PFSK-1 (cell line): ENCODE data around the gene INPP5D.

Source experiments
- FOXP2 ChIP-seq: optimal IDR thresholded peaks from 2 replicates; pipeline ENCODE3; 2011; ENCODE audit warnings: borderline replicate concordance, control low read depth, inconsistent platforms; ENCODE audit not compliant: insufficient read depth; ENCODE audit errors: extremely low read length, extremely low read depth
- POLR2AphosphoS5 ChIP-seq: IDR thresholded peaks from 2 replicates; pipeline ENCODE4 v1.6.1; 2012; ENCODE audit warnings: low read depth, mild to moderate bottlenecking, control low read depth, low read length, moderate library complexity
- SIN3A ChIP-seq: IDR thresholded peaks from 2 replicates; pipeline ENCODE4 v1.6.1; 2012; ENCODE audit warnings: mild to moderate bottlenecking, low read length, moderate library complexity, borderline replicate concordance; ENCODE audit not compliant: insufficient read depth
- TAF1 ChIP-seq: IDR thresholded peaks from 2 replicates; pipeline ENCODE4 v1.6.1; 2012; ENCODE audit warnings: low read length, control low read depth, borderline replicate concordance; ENCODE audit not compliant: insufficient read depth
- TF ChIP-seq, protein P1 (sequence below), 2 experiments: IDR thresholded peaks; 2 replicates each; pipeline versions ENCODE4 v1.6.1 to v1.8.0; 2011 to 2012; ENCODE audit warnings: low read depth in 2 of 2, low read length in 2 of 2, control low read depth in 1 of 2, inconsistent platforms in 1 of 2, mild to moderate bottlenecking in 1 of 2, moderate library complexity in 1 of 2; ENCODE audit not compliant: insufficient read depth in 1 of 2

Gene INPP5D

DNA sequence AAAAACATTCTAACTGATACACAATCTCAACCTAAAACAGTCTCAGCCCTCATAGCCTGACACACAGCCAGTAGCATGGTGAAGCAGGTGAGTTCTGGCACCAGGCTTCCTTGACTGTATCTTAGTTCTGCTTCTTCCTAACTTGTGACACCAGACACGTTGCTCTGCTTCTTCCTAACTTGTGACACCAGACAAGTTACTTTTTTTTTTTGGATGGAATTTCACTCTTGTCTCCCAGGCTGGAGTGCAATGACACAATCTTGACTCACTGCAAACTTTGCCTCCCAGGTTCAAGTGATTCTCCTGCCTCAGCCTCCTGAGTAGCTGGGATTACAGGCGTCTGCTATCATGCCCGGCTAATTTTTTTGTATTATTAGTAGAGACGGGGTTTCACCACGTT is 184.7 kb downstream of the INPP5D start:
- TF ChIP-seq FOXP2 (no peak), SIN3A (no peak), POLR2AphosphoS5 (no peak), TAF1 (no peak)
- TF ChIP-seq, protein P1, sequence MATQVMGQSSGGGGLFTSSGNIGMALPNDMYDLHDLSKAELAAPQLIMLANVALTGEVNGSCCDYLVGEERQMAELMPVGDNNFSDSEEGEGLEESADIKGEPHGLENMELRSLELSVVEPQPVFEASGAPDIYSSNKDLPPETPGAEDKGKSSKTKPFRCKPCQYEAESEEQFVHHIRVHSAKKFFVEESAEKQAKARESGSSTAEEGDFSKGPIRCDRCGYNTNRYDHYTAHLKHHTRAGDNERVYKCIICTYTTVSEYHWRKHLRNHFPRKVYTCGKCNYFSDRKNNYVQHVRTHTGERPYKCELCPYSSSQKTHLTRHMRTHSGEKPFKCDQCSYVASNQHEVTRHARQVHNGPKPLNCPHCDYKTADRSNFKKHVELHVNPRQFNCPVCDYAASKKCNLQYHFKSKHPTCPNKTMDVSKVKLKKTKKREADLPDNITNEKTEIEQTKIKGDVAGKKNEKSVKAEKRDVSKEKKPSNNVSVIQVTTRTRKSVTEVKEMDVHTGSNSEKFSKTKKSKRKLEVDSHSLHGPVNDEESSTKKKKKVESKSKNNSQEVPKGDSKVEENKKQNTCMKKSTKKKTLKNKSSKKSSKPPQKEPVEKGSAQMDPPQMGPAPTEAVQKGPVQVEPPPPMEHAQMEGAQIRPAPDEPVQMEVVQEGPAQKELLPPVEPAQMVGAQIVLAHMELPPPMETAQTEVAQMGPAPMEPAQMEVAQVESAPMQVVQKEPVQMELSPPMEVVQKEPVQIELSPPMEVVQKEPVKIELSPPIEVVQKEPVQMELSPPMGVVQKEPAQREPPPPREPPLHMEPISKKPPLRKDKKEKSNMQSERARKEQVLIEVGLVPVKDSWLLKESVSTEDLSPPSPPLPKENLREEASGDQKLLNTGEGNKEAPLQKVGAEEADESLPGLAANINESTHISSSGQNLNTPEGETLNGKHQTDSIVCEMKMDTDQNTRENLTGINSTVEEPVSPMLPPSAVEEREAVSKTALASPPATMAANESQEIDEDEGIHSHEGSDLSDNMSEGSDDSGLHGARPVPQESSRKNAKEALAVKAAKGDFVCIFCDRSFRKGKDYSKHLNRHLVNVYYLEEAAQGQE (IDR thresholded peaks at IDR 0.05; ENCODE audit: insufficient read depth in 1 of 2, low read depth in 2 of 2, low read length in 2 of 2) = no peak

DNA sequence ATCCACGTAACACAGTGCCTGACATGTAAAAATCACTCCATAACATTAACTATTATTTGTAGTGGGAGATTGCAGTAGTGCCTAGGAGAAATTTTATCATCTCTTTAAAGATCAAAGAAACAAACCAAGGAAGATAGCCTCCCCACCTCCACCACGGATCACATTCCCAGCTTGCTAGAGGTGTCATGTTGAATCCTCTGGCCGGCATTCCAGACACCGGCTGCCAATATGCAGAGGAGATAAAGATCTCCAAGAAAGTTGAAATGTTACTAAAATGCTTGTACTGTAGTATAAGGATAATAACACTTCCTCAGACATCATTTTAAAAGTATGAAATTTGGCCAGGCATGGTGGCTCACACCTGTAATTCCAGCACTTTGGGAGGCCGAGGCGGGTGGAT is 185.3 kb downstream of the INPP5D start:
- TF ChIP-seq POLR2AphosphoS5 (no peak), FOXP2 (no peak), TAF1 (no peak), SIN3A (no peak)
- TF ChIP-seq, protein P1 (IDR thresholded peaks at IDR 0.05; ENCODE audit: insufficient read depth in 1 of 2, low read depth in 2 of 2, low read length in 2 of 2) = no peak

DNA sequence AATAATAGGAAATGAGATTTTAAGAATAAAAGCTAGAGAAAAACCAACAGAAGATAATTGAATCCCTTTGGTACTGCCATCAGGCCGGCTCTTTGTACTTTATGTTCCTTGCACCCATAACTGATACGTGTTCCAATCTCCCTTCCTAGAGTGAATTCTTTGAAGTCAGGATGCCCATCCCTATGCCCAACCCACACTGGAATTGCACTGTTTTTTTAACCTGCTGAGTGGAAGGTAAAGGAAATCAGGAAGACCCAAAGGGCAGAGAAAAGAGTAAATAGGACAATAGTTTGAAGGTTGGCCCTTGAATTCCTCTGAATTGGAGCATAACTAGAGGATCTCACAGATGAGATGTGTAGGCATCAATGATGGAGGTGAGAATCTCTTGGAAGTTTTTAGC is 187.0 kb downstream of the INPP5D start:
- TF ChIP-seq TAF1 (no peak), POLR2AphosphoS5 (no peak), FOXP2 (no peak), SIN3A (no peak)
- TF ChIP-seq, protein P1 (IDR thresholded peaks at IDR 0.05; ENCODE audit: insufficient read depth in 1 of 2, low read depth in 2 of 2, low read length in 2 of 2) = no peak

DNA sequence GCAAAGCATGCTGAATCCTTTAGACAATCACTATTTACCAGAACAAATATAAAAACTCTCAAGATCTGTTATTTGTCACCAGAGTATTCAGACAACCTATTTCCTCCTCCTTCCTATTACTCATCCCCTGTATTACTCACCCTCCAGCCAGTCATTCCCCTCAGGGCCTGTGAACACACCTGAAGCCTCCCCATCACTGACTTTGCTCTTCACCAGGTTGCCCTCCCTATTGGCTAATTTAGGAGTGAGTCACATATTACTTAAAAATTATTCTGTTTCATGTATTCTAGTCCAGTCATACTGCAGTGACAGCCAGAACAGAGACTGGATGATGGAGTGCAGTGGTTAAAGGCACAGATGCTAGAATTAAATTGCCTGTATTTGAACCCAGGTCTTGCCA is 187.6 kb downstream of the INPP5D start:
- TF ChIP-seq TAF1 (no peak), FOXP2 (no peak), POLR2AphosphoS5 (no peak), SIN3A (no peak)
- TF ChIP-seq, protein P1 (IDR thresholded peaks at IDR 0.05; ENCODE audit: insufficient read depth in 1 of 2, low read depth in 2 of 2, low read length in 2 of 2) = no peak

- no peak for TF ChIP-seq POLR2AphosphoS5
- TF ChIP-seq, protein P1 (IDR thresholded peaks at IDR 0.05; ENCODE audit: insufficient read depth in 1 of 2, low read depth in 2 of 2, low read length in 2 of 2) = no peak
- no peak for TF ChIP-seq SIN3A
- TF ChIP-seq FOXP2 = no peak
- no peak for TF ChIP-seq TAF1
Measured at GRCh38 chr2:233248999-233249398, 188.9 kb downstream of the INPP5D start.
